ENCODE data around the gene FTL.

Gene FTL

GRCh38 chr19:48965806-48966540, 864 bp downstream of the FTL start:
- peak; percentile 84 for DNase-seq (ENCODE audit: low read depth)

- no peak for DNase-seq (ENCODE audit: low read depth)
These were observed 1.6 kb downstream of the FTL start for GRCh38 chr19:48966541-48967345.

GRCh38 chr19:48967346-48968178, 2.5 kb downstream of the FTL start:
- no peak for DNase-seq (ENCODE audit: low read depth)

- no peak for DNase-seq (ENCODE audit: low read depth)
These were observed 3.1 kb downstream of the FTL start for GRCh38 chr19:48968179-48968661.

GRCh38 chr19:48968813-48969218, 3.7 kb downstream of the FTL start:
- no peak for DNase-seq (ENCODE audit: low read depth)

GRCh38 chr19:48969276-48970138, 4.4 kb downstream of the FTL start:
- no peak for DNase-seq (ENCODE audit: low read depth)

GRCh38 chr19:48970139-48970766, 5.1 kb downstream of the FTL start:
- no peak for DNase-seq (ENCODE audit: low read depth)

- peak; percentile 72 for DNase-seq (ENCODE audit: low read depth)
These were observed 5.8 kb downstream of the FTL start for GRCh38 chr19:48970923-48971395.

GRCh38 chr19:48975947-48976847, 11.1 kb downstream of the FTL start:
- no peak for DNase-seq (ENCODE audit: low read depth)

- DNase-seq (ENCODE audit: low read depth) = no peak
These were observed 12.0 kb downstream of the FTL start for GRCh38 chr19:48977061-48977460.

- no peak for DNase-seq (ENCODE audit: low read depth)
These were observed 17.2 kb downstream of the FTL start for GRCh38 chr19:48982280-48982679.

GRCh38 chr19:48985711-48986110, 20.6 kb downstream of the FTL start:
- no peak for DNase-seq (ENCODE audit: low read depth)

GRCh38 chr19:48986211-48986610, 21.1 kb downstream of the FTL start:
- DNase-seq (ENCODE audit: low read depth) = no peak

GRCh38 chr19:48987323-48987722, 22.2 kb downstream of the FTL start:
- no peak for DNase-seq (ENCODE audit: low read depth)

GRCh38 chr19:48988286-48988685, 23.2 kb downstream of the FTL start:
- DNase-seq (ENCODE audit: low read depth) = no peak

GRCh38 chr19:48988860-48989259, 23.8 kb downstream of the FTL start:
- no peak for DNase-seq (ENCODE audit: low read depth)

GRCh38 chr19:48989701-48990291, 24.7 kb downstream of the FTL start:
- DNase-seq (ENCODE audit: low read depth) = no peak

GRCh38 chr19:48990400-48990799, 25.3 kb downstream of the FTL start:
- no peak for DNase-seq (ENCODE audit: low read depth)

- DNase-seq (ENCODE audit: low read depth) = no peak
These were observed 26.0 kb downstream of the FTL start for GRCh38 chr19:48991011-48991609.
